ENCODE data around the gene SRRT.

Gene SRRT

GRCh38 chr7:100865372-100865911 lies 9.5 kb upstream of the SRRT start:
- no peaks in the 10 kb centered on the region for H3K9me3 ChIP-seq
- TF ChIP-seq CTCF (IDR thresholded peaks at IDR 0.05): no peak
- H3K27me3 ChIP-seq: no peaks in the 10 kb centered on the region
- peaks cover 22 to 41% (median 26%) of the 10 kb centered on the region in 3 donors for H3K36me3 ChIP-seq
- H3K4me3 ChIP-seq: peak overlapping the region in 1 of 2 donors; percentile 69
- H3K4me1 ChIP-seq: peaks cover 0 to 35% (median 26%) of the 10 kb centered on the region in 4 donors
- no peak for DNase-seq
- intact Hi-C loops (cut with DNase I; ENCODE audit: low total_unique reads): loop anchor here (10.0 kb wide), 1 partner anchor 401 kb away; the partner anchor contains the start of gene SPACDR
- peak overlapping the region; percentile 97 to 99 for H3K27ac ChIP-seq

- no peaks in the 10 kb centered on the region for H3K27me3 ChIP-seq
- peak overlapping the region; percentile 97 to 99 for H3K27ac ChIP-seq
- no peak for TF ChIP-seq CTCF (IDR thresholded peaks at IDR 0.05)
- H3K36me3 ChIP-seq: peaks cover 20 to 41% (median 26%) of the 10 kb centered on the region in 3 donors
- peak overlapping the region; percentile 69 to 93 for H3K4me3 ChIP-seq
- peaks cover 0 to 35% (median 26%) of the 10 kb centered on the region in 4 donors for H3K4me1 ChIP-seq
- peak; percentile 79 to 92 for DNase-seq
- intact Hi-C loops (cut with DNase I; ENCODE audit: low total_unique reads): loop anchor here (10.0 kb wide), 1 partner anchor 401 kb away; the partner anchor contains the start of gene SPACDR
- H3K9me3 ChIP-seq: no peaks in the 10 kb centered on the region
Measured at GRCh38 chr7:100865938-100866728, 8.8 kb upstream of the SRRT start.

- Histone ChIP-seq H3K27ac (peak overlapping the region; percentile 97 to 99), H3K36me3 (peaks cover 19 to 41% (median 26%) of the 10 kb centered on the region in 3 donors), H3K4me3 (peak overlapping the region; percentile 69 to 93), H3K4me1 (peaks cover 0 to 35% (median 26%) of the 10 kb centered on the region in 4 donors), H3K27me3 (no peaks in the 10 kb centered on the region), H3K9me3 (no peaks in the 10 kb centered on the region)
- intact Hi-C loops (cut with DNase I; ENCODE audit: low total_unique reads): loop anchor here (10.0 kb wide), 1 partner anchor 402 kb away; the partner anchor contains the start of gene SPACDR
- TF ChIP-seq CTCF (IDR thresholded peaks at IDR 0.05): no peak
- DNase-seq: no peak
Measured at GRCh38 chr7:100866729-100867039, 8.2 kb upstream of the SRRT start.

- intact Hi-C loops (cut with DNase I; ENCODE audit: low total_unique reads): loop anchor here (10.0 kb wide), 1 partner anchor 402 kb away; the partner anchor contains the start of gene SPACDR
- H3K36me3 ChIP-seq: peaks cover 18 to 41% (median 23%) of the 10 kb centered on the region in 3 donors
Measured at GRCh38 chr7:100867040-100867775, 7.7 kb upstream of the SRRT start, which contains the start of gene TRIP6. TRIP6 (plus strand) TSS chr7:100867387; CDS start chr7:100867498, 111 bp downstream.

More at GRCh38 chr7:100867040-100867775, 7.7 kb upstream of the SRRT start, which contains the start of gene TRIP6:
- H3K27ac ChIP-seq: peak within 1 kb of the TSS; percentile 97 to 99
- TF ChIP-seq CTCF (IDR thresholded peaks at IDR 0.05): no peak
- H3K27me3 ChIP-seq: no peaks in the 10 kb centered on the region
- peak; percentile 94 to 97 for DNase-seq
- H3K4me3 ChIP-seq: peak within 1 kb of the TSS; percentile 69 to 93
- no peaks in the 10 kb centered on the region for H3K9me3 ChIP-seq
- H3K4me1 ChIP-seq: peaks cover 0 to 35% (median 26%) of the 10 kb centered on the region in 4 donors
